Transverse colon (tissue), 3 donors: ENCODE results near the gene ATP8B4.

Experiments used
- CTCF ChIP-seq, 5 experiments: fragments of 200-600 bp in 3 of 5; fragments of 450-650 bp in 2 of 5; sonication (generic) in 3 of 5; IDR thresholded peaks; 1 replicate in 2 of 5; 2 replicates in 3 of 5; pipeline ENCODE4 v1.5.1; 2016 to 2017; ENCODE audit warnings: antibody characterized with exemption in 5 of 5, inconsistent platforms in 3 of 5, mild to moderate bottlenecking in 2 of 5, moderate library complexity in 1 of 5
- EP300 ChIP-seq: sonication (generic); formaldehyde crosslinking; IDR thresholded peaks from one replicate; pipeline ENCODE4 v1.6.1; 2017; ENCODE audit warnings: antibody characterized with exemption, low read depth

- no peak for TF ChIP-seq CTCF (IDR thresholded peaks at IDR 0.05)
- no peak for TF ChIP-seq EP300
Measured at GRCh38 chr15:50164458-50164857, 45.4 kb upstream of the ATP8B4 start.
